Measurements from ENCODE around the gene SNRNP48.

DNA sequence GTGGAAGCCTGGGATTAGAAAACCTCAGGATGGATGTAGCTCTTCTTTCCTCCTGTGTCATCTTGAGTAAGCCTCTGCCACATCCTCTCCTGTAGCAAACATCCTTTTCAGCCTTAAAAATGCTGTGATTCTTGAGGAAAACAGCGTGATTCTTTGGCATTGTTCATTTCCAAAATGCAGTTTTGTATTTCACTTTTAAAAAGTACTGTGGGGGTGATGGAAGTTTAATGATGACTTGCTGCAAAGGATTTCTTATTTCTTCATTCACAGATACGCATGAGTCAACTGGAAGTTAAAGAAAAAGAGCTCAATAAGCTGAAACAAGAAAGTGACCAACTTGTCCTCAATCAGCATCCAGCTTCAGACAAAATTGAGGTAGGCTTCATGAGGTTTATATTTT, 23.9 kb upstream of the SNRNP48 start:
- TF ChIP-seq ZNF785 (tag by site-specific recombination; IDR thresholded peaks at IDR 0.05) (no peak), ZNF610 (tag by site-specific recombination; IDR thresholded peaks at IDR 0.05; ENCODE audit: borderline replicate concordance) (no peak), ZNF324 (tag by site-specific recombination; IDR thresholded peaks at IDR 0.05) (no peak), ZNF274 (IDR thresholded peaks at IDR 0.05; ENCODE audit: low read length) (no peak), ZNF274 (tag by site-specific recombination; IDR thresholded peaks at IDR 0.05; ENCODE audit: borderline replicate concordance) (no peak), ZNF350 (tag by site-specific recombination; IDR thresholded peaks at IDR 0.05) (no peak), ZFP3 (tag by site-specific recombination; IDR thresholded peaks at IDR 0.05; ENCODE audit: low read depth) (no peak), ZBTB10 (tag by site-specific recombination; IDR thresholded peaks at IDR 0.05) (no peak), ZNF747 (tag by site-specific recombination; IDR thresholded peaks at IDR 0.05) (no peak), ZEB2 (tag by site-specific recombination; IDR thresholded peaks at IDR 0.05) (no peak), KLF16 (tag by site-specific recombination; IDR thresholded peaks at IDR 0.05) (no peak), ZNF23 (tag by site-specific recombination; IDR thresholded peaks at IDR 0.05; ENCODE audit: borderline replicate concordance) (no peak)
- TF ChIP-seq, protein P1, sequence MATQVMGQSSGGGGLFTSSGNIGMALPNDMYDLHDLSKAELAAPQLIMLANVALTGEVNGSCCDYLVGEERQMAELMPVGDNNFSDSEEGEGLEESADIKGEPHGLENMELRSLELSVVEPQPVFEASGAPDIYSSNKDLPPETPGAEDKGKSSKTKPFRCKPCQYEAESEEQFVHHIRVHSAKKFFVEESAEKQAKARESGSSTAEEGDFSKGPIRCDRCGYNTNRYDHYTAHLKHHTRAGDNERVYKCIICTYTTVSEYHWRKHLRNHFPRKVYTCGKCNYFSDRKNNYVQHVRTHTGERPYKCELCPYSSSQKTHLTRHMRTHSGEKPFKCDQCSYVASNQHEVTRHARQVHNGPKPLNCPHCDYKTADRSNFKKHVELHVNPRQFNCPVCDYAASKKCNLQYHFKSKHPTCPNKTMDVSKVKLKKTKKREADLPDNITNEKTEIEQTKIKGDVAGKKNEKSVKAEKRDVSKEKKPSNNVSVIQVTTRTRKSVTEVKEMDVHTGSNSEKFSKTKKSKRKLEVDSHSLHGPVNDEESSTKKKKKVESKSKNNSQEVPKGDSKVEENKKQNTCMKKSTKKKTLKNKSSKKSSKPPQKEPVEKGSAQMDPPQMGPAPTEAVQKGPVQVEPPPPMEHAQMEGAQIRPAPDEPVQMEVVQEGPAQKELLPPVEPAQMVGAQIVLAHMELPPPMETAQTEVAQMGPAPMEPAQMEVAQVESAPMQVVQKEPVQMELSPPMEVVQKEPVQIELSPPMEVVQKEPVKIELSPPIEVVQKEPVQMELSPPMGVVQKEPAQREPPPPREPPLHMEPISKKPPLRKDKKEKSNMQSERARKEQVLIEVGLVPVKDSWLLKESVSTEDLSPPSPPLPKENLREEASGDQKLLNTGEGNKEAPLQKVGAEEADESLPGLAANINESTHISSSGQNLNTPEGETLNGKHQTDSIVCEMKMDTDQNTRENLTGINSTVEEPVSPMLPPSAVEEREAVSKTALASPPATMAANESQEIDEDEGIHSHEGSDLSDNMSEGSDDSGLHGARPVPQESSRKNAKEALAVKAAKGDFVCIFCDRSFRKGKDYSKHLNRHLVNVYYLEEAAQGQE (tag by site-specific recombination; IDR thresholded peaks at IDR 0.05) = no peak
- TF ChIP-seq, protein P2, sequence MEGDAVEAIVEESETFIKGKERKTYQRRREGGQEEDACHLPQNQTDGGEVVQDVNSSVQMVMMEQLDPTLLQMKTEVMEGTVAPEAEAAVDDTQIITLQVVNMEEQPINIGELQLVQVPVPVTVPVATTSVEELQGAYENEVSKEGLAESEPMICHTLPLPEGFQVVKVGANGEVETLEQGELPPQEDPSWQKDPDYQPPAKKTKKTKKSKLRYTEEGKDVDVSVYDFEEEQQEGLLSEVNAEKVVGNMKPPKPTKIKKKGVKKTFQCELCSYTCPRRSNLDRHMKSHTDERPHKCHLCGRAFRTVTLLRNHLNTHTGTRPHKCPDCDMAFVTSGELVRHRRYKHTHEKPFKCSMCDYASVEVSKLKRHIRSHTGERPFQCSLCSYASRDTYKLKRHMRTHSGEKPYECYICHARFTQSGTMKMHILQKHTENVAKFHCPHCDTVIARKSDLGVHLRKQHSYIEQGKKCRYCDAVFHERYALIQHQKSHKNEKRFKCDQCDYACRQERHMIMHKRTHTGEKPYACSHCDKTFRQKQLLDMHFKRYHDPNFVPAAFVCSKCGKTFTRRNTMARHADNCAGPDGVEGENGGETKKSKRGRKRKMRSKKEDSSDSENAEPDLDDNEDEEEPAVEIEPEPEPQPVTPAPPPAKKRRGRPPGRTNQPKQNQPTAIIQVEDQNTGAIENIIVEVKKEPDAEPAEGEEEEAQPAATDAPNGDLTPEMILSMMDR (tag by site-specific recombination; IDR thresholded peaks at IDR 0.05) = no peak
- TF ChIP-seq, protein P3, sequence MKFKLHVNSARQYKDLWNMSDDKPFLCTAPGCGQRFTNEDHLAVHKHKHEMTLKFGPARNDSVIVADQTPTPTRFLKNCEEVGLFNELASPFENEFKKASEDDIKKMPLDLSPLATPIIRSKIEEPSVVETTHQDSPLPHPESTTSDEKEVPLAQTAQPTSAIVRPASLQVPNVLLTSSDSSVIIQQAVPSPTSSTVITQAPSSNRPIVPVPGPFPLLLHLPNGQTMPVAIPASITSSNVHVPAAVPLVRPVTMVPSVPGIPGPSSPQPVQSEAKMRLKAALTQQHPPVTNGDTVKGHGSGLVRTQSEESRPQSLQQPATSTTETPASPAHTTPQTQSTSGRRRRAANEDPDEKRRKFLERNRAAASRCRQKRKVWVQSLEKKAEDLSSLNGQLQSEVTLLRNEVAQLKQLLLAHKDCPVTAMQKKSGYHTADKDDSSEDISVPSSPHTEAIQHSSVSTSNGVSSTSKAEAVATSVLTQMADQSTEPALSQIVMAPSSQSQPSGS (tag by site-specific recombination; IDR thresholded peaks at IDR 0.05; ENCODE audit: low read depth) = no peak
